WTC11 (cell line): ENCODE measurements around the gene FNDC11.

Source experiments
- CREB1 ChIP-seq: sonication (generic); formaldehyde crosslinking; IDR thresholded peaks from 2 replicates; pipeline ENCODE4 v1.8.0; 2023; ENCODE audit warnings: mild to moderate bottlenecking, missing genetic modification reagents
- ETV6 ChIP-seq: sonication (generic); formaldehyde crosslinking; IDR thresholded peaks from 2 replicates; pipeline ENCODE4 v1.8.1; 2022; ENCODE audit warnings: mild to moderate bottlenecking, missing genetic modification reagents
- FOXJ3 ChIP-seq: sonication (generic); formaldehyde crosslinking; IDR thresholded peaks from 2 replicates; pipeline ENCODE4 v1.9.0; 2021; ENCODE audit warnings: missing genetic modification reagents, mild to moderate bottlenecking, borderline replicate concordance
- NFATC4 ChIP-seq: fragments of 250-450 bp; sonication (Bioruptor Pico); IDR thresholded peaks from 2 replicates; pipeline ENCODE4 v1.9.0; 2021; ENCODE audit warnings: mild to moderate bottlenecking
- NFE2L1 ChIP-seq: sonication (generic); formaldehyde crosslinking; IDR thresholded peaks from 2 replicates; pipeline ENCODE4 v1.8.1; 2023; ENCODE audit warnings: missing genetic modification reagents
- SMAD3 ChIP-seq: sonication (generic); formaldehyde crosslinking; IDR thresholded peaks from 2 replicates; pipeline ENCODE4 v1.8.0; 2022; ENCODE audit warnings: missing genetic modification reagents, mild to moderate bottlenecking, borderline replicate concordance
- SOX15 ChIP-seq: fragments of 250-450 bp; sonication (Bioruptor Pico); IDR thresholded peaks from 2 replicates; pipeline ENCODE4 v1.9.0; 2021; ENCODE audit warnings: mild to moderate bottlenecking
- TF ChIP-seq, protein P1 (sequence below): sonication (generic); formaldehyde crosslinking; IDR thresholded peaks from 2 replicates; pipeline ENCODE4 v1.8.0; 2022; ENCODE audit warnings: missing genetic modification reagents
- TF ChIP-seq, protein P2 (sequence below): sonication (generic); formaldehyde crosslinking; IDR thresholded peaks from 2 replicates; pipeline ENCODE4 v1.8.0; 2023; ENCODE audit warnings: missing genetic modification reagents, mild to moderate bottlenecking, borderline replicate concordance
- TF ChIP-seq, protein P3 (sequence below): fragments of 250-450 bp; sonication (Bioruptor Pico); IDR thresholded peaks from 2 replicates; pipeline ENCODE4 v1.9.0; 2021; ENCODE audit warnings: mild to moderate bottlenecking
- TF ChIP-seq, protein P4 (sequence below): fragments of 200-600 bp; IDR thresholded peaks from 2 replicates; pipeline ENCODE4 v1.8.0; 2022; ENCODE audit warnings: antibody characterized with exemption
- TF ChIP-seq, protein P5 (sequence below): sonication (generic); formaldehyde crosslinking; IDR thresholded peaks from 2 replicates; pipeline ENCODE4 v1.8.1; 2022; ENCODE audit warnings: low read depth, missing genetic modification reagents, borderline replicate concordance
- TF ChIP-seq, protein P6 (sequence below): fragments of 250-450 bp; sonication (Bioruptor Pico); IDR thresholded peaks from 2 replicates; pipeline ENCODE4 v1.9.0; 2021; ENCODE audit warnings: moderate library complexity, mild to moderate bottlenecking, inconsistent platforms, borderline replicate concordance
- TF ChIP-seq, protein P7 (sequence below): sonication (generic); formaldehyde crosslinking; IDR thresholded peaks from 2 replicates; pipeline ENCODE4 v1.8.1; 2023; ENCODE audit warnings: mild to moderate bottlenecking, missing genetic modification reagents, moderate library complexity

DNA sequence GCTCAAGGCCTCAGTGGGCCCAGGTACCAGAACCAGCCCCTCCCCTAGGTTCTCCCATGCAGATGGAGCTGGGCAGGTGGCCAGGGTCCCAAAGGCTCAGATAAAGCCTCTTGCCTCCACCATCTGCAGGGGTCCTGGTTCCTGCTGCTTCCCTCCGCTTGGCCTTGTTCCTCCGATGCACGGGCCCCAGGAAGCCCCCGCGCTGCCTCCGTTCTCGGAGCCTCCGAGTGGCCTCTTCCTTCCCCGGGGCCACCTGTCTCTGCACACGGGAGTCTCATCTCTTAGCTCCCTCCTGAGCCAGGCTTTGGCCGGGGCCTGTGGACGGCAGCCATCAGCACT is 14.9 kb upstream of the FNDC11 start:
- TF ChIP-seq SOX15 (CRISPR knock-in tag) (no peak), ETV6 (no peak), NFATC4 (CRISPR knock-in tag) (no peak), NFE2L1 (CRISPR knock-in tag) (no peak), FOXJ3 (CRISPR knock-in tag) (no peak), CREB1 (CRISPR knock-in tag) (no peak), SMAD3 (CRISPR knock-in tag) (no peak)
- TF ChIP-seq, protein P1, sequence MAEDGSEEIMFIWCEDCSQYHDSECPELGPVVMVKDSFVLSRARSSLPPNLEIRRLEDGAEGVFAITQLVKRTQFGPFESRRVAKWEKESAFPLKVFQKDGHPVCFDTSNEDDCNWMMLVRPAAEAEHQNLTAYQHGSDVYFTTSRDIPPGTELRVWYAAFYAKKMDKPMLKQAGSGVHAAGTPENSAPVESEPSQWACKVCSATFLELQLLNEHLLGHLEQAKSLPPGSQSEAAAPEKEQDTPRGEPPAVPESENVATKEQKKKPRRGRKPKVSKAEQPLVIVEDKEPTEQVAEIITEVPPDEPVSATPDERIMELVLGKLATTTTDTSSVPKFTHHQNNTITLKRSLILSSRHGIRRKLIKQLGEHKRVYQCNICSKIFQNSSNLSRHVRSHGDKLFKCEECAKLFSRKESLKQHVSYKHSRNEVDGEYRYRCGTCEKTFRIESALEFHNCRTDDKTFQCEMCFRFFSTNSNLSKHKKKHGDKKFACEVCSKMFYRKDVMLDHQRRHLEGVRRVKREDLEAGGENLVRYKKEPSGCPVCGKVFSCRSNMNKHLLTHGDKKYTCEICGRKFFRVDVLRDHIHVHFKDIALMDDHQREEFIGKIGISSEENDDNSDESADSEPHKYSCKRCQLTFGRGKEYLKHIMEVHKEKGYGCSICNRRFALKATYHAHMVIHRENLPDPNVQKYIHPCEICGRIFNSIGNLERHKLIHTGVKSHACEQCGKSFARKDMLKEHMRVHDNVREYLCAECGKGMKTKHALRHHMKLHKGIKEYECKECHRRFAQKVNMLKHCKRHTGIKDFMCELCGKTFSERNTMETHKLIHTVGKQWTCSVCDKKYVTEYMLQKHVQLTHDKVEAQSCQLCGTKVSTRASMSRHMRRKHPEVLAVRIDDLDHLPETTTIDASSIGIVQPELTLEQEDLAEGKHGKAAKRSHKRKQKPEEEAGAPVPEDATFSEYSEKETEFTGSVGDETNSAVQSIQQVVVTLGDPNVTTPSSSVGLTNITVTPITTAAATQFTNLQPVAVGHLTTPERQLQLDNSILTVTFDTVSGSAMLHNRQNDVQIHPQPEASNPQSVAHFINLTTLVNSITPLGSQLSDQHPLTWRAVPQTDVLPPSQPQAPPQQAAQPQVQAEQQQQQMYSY (CRISPR knock-in tag), result no peak
- TF ChIP-seq, protein P2, sequence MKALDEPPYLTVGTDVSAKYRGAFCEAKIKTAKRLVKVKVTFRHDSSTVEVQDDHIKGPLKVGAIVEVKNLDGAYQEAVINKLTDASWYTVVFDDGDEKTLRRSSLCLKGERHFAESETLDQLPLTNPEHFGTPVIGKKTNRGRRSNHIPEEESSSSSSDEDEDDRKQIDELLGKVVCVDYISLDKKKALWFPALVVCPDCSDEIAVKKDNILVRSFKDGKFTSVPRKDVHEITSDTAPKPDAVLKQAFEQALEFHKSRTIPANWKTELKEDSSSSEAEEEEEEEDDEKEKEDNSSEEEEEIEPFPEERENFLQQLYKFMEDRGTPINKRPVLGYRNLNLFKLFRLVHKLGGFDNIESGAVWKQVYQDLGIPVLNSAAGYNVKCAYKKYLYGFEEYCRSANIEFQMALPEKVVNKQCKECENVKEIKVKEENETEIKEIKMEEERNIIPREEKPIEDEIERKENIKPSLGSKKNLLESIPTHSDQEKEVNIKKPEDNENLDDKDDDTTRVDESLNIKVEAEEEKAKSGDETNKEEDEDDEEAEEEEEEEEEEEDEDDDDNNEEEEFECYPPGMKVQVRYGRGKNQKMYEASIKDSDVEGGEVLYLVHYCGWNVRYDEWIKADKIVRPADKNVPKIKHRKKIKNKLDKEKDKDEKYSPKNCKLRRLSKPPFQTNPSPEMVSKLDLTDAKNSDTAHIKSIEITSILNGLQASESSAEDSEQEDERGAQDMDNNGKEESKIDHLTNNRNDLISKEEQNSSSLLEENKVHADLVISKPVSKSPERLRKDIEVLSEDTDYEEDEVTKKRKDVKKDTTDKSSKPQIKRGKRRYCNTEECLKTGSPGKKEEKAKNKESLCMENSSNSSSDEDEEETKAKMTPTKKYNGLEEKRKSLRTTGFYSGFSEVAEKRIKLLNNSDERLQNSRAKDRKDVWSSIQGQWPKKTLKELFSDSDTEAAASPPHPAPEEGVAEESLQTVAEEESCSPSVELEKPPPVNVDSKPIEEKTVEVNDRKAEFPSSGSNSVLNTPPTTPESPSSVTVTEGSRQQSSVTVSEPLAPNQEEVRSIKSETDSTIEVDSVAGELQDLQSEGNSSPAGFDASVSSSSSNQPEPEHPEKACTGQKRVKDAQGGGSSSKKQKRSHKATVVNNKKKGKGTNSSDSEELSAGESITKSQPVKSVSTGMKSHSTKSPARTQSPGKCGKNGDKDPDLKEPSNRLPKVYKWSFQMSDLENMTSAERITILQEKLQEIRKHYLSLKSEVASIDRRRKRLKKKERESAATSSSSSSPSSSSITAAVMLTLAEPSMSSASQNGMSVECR (CRISPR knock-in tag), result no peak
- TF ChIP-seq, protein P3, sequence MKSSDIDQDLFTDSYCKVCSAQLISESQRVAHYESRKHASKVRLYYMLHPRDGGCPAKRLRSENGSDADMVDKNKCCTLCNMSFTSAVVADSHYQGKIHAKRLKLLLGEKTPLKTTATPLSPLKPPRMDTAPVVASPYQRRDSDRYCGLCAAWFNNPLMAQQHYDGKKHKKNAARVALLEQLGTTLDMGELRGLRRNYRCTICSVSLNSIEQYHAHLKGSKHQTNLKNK (CRISPR knock-in tag), result no peak
- TF ChIP-seq, protein P4, sequence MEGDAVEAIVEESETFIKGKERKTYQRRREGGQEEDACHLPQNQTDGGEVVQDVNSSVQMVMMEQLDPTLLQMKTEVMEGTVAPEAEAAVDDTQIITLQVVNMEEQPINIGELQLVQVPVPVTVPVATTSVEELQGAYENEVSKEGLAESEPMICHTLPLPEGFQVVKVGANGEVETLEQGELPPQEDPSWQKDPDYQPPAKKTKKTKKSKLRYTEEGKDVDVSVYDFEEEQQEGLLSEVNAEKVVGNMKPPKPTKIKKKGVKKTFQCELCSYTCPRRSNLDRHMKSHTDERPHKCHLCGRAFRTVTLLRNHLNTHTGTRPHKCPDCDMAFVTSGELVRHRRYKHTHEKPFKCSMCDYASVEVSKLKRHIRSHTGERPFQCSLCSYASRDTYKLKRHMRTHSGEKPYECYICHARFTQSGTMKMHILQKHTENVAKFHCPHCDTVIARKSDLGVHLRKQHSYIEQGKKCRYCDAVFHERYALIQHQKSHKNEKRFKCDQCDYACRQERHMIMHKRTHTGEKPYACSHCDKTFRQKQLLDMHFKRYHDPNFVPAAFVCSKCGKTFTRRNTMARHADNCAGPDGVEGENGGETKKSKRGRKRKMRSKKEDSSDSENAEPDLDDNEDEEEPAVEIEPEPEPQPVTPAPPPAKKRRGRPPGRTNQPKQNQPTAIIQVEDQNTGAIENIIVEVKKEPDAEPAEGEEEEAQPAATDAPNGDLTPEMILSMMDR, result no peak
- TF ChIP-seq, protein P5, sequence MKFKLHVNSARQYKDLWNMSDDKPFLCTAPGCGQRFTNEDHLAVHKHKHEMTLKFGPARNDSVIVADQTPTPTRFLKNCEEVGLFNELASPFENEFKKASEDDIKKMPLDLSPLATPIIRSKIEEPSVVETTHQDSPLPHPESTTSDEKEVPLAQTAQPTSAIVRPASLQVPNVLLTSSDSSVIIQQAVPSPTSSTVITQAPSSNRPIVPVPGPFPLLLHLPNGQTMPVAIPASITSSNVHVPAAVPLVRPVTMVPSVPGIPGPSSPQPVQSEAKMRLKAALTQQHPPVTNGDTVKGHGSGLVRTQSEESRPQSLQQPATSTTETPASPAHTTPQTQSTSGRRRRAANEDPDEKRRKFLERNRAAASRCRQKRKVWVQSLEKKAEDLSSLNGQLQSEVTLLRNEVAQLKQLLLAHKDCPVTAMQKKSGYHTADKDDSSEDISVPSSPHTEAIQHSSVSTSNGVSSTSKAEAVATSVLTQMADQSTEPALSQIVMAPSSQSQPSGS (CRISPR knock-in tag), result no peak
- TF ChIP-seq, protein P6, sequence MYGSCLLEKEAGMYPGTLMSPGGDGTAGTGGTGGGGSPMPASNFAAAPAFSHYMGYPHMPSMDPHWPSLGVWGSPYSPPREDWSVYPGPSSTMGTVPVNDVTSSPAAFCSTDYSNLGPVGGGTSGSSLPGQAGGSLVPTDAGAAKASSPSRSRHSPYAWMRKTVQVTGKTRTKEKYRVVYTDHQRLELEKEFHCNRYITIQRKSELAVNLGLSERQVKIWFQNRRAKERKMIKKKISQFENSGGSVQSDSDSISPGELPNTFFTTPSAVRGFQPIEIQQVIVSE (CRISPR knock-in tag), result no peak
- TF ChIP-seq, protein P7, sequence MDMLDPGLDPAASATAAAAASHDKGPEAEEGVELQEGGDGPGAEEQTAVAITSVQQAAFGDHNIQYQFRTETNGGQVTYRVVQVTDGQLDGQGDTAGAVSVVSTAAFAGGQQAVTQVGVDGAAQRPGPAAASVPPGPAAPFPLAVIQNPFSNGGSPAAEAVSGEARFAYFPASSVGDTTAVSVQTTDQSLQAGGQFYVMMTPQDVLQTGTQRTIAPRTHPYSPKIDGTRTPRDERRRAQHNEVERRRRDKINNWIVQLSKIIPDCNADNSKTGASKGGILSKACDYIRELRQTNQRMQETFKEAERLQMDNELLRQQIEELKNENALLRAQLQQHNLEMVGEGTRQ, result no peak
